Ovary (tissue), 3 donors: ENCODE data around the gene WTAP.

ENCODE experiments used
- EP300 ChIP-seq: sonication (generic); formaldehyde crosslinking; IDR thresholded peaks from one replicate; pipeline ENCODE4 v1.6.1; 2017; ENCODE audit warnings: antibody characterized with exemption
- POLR2A ChIP-seq: fragments of 450-650 bp; IDR thresholded peaks from one replicate; pipeline ENCODE4 v1.6.1; 2017; ENCODE audit warnings: antibody characterized with exemption, mild to moderate bottlenecking, moderate library complexity
- TF ChIP-seq, protein P1 (sequence below), 3 donors: fragments of 450-650 bp in 2 of 3; fragments of 200-600 bp in 1 of 3; IDR thresholded peaks; one replicate each; pipeline versions ENCODE4 v1.5.1 to v1.8.0; 2016 to 2022; ENCODE audit warnings: antibody characterized with exemption in 3 of 3, mild to moderate bottlenecking in 1 of 3
- donor health status: DM: no; HTN: no; CAD: no.

DNA sequence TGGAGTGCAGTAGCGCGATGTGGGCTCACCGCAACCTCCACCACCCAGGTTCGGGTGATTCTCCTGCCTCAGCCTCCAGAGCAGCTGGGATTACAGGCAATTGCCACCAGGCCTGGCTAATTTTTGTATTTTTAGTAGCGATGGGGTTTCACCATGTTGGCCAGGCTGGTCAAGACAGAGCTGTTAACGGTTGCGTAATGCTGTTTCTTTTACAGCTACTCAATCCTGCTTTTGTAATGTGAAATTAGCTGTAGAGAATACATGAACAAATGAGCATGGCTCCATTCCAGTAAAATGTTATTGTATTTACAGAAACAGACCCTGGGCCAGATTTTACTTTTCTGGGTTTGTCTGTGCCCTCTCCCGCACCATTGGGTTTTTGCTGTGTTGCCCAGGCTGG, 74.6 kb downstream of the WTAP start:
- TF ChIP-seq POLR2A = no peak
- TF ChIP-seq, protein P1, sequence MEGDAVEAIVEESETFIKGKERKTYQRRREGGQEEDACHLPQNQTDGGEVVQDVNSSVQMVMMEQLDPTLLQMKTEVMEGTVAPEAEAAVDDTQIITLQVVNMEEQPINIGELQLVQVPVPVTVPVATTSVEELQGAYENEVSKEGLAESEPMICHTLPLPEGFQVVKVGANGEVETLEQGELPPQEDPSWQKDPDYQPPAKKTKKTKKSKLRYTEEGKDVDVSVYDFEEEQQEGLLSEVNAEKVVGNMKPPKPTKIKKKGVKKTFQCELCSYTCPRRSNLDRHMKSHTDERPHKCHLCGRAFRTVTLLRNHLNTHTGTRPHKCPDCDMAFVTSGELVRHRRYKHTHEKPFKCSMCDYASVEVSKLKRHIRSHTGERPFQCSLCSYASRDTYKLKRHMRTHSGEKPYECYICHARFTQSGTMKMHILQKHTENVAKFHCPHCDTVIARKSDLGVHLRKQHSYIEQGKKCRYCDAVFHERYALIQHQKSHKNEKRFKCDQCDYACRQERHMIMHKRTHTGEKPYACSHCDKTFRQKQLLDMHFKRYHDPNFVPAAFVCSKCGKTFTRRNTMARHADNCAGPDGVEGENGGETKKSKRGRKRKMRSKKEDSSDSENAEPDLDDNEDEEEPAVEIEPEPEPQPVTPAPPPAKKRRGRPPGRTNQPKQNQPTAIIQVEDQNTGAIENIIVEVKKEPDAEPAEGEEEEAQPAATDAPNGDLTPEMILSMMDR (IDR thresholded peaks at IDR 0.05) = no peak
- no peak for TF ChIP-seq EP300
